SIG-M5 treated with dmso at 0.1 percent for 504 hours (cell line): ENCODE data around the gene GXYLT1.
A peak's percentile ranks its signal among the peaks of the same experiment; 100 is the strongest.
"Not testable (repeated sequence)": the region's sequence is repeated elsewhere in the genome, so short reads cannot be mapped to it uniquely, and the experiment has no call there.

Source experiments
- DNase-seq: peaks from one replicate; lab custom pipeline; 2025; ENCODE audit not compliant: unreplicated experiment; lab: John Stamatoyannopoulos, UW

Gene GXYLT1

GRCh38 chr12:42145552-42146215 is 1.0 kb upstream of the GXYLT1 start:
- no peak for DNase-seq

GRCh38 chr12:42145197-42145549 is 499 bp upstream of the GXYLT1 start:
- DNase-seq, result peak; percentile 61

- no peak for DNase-seq
Measured at GRCh38 chr12:42144158-42144407, 591 bp downstream of the GXYLT1 start.

- DNase-seq, result peak; percentile 23
Measured at GRCh38 chr12:42143452-42144157, 1.1 kb downstream of the GXYLT1 start.

- peak; percentile 43 for DNase-seq
Measured at GRCh38 chr12:42141981-42142606, 2.6 kb downstream of the GXYLT1 start.

GRCh38 chr12:42140901-42141300 is 3.8 kb downstream of the GXYLT1 start:
- no peak for DNase-seq

- DNase-seq, result no peak
Measured at GRCh38 chr12:42135259-42135814, 9.3 kb downstream of the GXYLT1 start.

- peak; percentile 27 for DNase-seq
Measured at GRCh38 chr12:42130672-42131402, 13.8 kb downstream of the GXYLT1 start.

GRCh38 chr12:42129595-42130204 is 15.0 kb downstream of the GXYLT1 start:
- peak; percentile 29 for DNase-seq

- no peak for DNase-seq
Measured at GRCh38 chr12:42128888-42129287, 15.8 kb downstream of the GXYLT1 start.

- no peak for DNase-seq
Measured at GRCh38 chr12:42128327-42128726, 16.3 kb downstream of the GXYLT1 start.

GRCh38 chr12:42126963-42127362 is 17.7 kb downstream of the GXYLT1 start:
- DNase-seq, result no peak

GRCh38 chr12:42125388-42125767 is 19.3 kb downstream of the GXYLT1 start:
- no peak for DNase-seq

- no peak for DNase-seq
Measured at GRCh38 chr12:42124764-42125387, 19.8 kb downstream of the GXYLT1 start.

GRCh38 chr12:42119085-42119633 is 25.5 kb downstream of the GXYLT1 start:
- no peak for DNase-seq

- DNase-seq, result no peak
Measured at GRCh38 chr12:42118136-42118879, 26.4 kb downstream of the GXYLT1 start.

- no peak for DNase-seq
Measured at GRCh38 chr12:42109031-42109430, 35.6 kb downstream of the GXYLT1 start.

- not testable (repeated sequence) for DNase-seq
Measured at GRCh38 chr12:42106791-42107190, 37.9 kb downstream of the GXYLT1 start.

- no peak for DNase-seq
Measured at GRCh38 chr12:42104784-42105183, 39.9 kb downstream of the GXYLT1 start.

- no peak for DNase-seq
Measured at GRCh38 chr12:42104087-42104486, 40.6 kb downstream of the GXYLT1 start.
